GM19455 (cell line): Measurements from ENCODE around the gene JARID2.

Source experiments
- ATAC-seq: cut with Tn5 transposase; IDR thresholded peaks from one replicate; pipeline ENCODE4 v1.9.1; 2021; ENCODE audit not compliant: unreplicated experiment

The JARID2 gene

GRCh38 chr6:15453622-15454021, 207.8 kb downstream of the JARID2 start:
- ATAC-seq: no peak

GRCh38 chr6:15456422-15456821, 210.6 kb downstream of the JARID2 start:
- no peak for ATAC-seq

- no peak for ATAC-seq
Observed at GRCh38 chr6:15457121-15457650, 211.3 kb downstream of the JARID2 start.

- no peak for ATAC-seq
Observed at GRCh38 chr6:15458021-15458459, 212.2 kb downstream of the JARID2 start.

GRCh38 chr6:15460110-15460727, 214.3 kb downstream of the JARID2 start:
- ATAC-seq: no peak

GRCh38 chr6:15461127-15461944, 215.5 kb downstream of the JARID2 start:
- no peak for ATAC-seq

GRCh38 chr6:15462256-15462655, 216.4 kb downstream of the JARID2 start:
- ATAC-seq: no peak

GRCh38 chr6:15462717-15463525, 217.1 kb downstream of the JARID2 start:
- no peak for ATAC-seq

GRCh38 chr6:15464211-15464725, 218.4 kb downstream of the JARID2 start:
- ATAC-seq: peak; percentile 63

GRCh38 chr6:15465212-15465611, 219.3 kb downstream of the JARID2 start:
- ATAC-seq: no peak

- ATAC-seq: no peak
Observed at GRCh38 chr6:15470746-15471145, 224.9 kb downstream of the JARID2 start.

- no peak for ATAC-seq
Observed at GRCh38 chr6:15472621-15473020, 226.8 kb downstream of the JARID2 start.

- ATAC-seq: no peak
Observed at GRCh38 chr6:15473174-15473573, 227.3 kb downstream of the JARID2 start.

GRCh38 chr6:15473741-15474161, 227.9 kb downstream of the JARID2 start:
- ATAC-seq: no peak

- ATAC-seq: no peak
Observed at GRCh38 chr6:15474196-15474595, 228.3 kb downstream of the JARID2 start.

GRCh38 chr6:15475261-15475660, 229.4 kb downstream of the JARID2 start:
- ATAC-seq: no peak

- ATAC-seq: no peak
Observed at GRCh38 chr6:15475872-15476271, 230.0 kb downstream of the JARID2 start.

- ATAC-seq: no peak
Observed at GRCh38 chr6:15476631-15477380, 230.9 kb downstream of the JARID2 start.

GRCh38 chr6:15477746-15478145, 231.9 kb downstream of the JARID2 start:
- no peak for ATAC-seq

- ATAC-seq: no peak
Observed at GRCh38 chr6:15479761-15480160, 233.9 kb downstream of the JARID2 start.
